Measurements from ENCODE around the gene FICD. TPM values are rescaled to one million over a fixed set of nuclear protein-coding genes. Genes with fewer than 3 reads are reported as not detected.
A peak's percentile ranks its signal among the peaks of the same experiment; 100 is the strongest.

FICD gene
- total and polyA plus RNA-seq, 5 experiments from 2014 or later: 1.2 to 5.6 (median 1.8) TPM

- Mint-ChIP-seq H3K9me3 (peaks cover 0 to 2% (median 0%) of the 10 kb centered on the region in 9 donors), H3K4me3 (no peak overlapping the region), H3K36me3 (peaks cover 0 to 3% (median 0%) of the 10 kb centered on the region in 3 donors), H3K27me3 (peaks cover 3 to 12% (median 6%) of the 10 kb centered on the region in 5 donors), H3K27ac (no peak overlapping the region), H3K4me1 (peaks cover 0 to 22% (median 14%) of the 10 kb centered on the region in 4 donors)
- ATAC-seq (no peak), DNase-seq (no peak)
- POLR2A ChIA-PET: no interaction called here
Measured at GRCh38 chr12:108509806-108510205, 5.3 kb upstream of the FICD start.

- no peak overlapping the region for H3K4me3 Mint-ChIP-seq
- H3K4me1 Mint-ChIP-seq: peaks cover 3 to 30% (median 18%) of the 10 kb centered on the region in 4 donors
- H3K36me3 Mint-ChIP-seq: peaks cover 0 to 3% (median 0%) of the 10 kb centered on the region in 3 donors
- H3K9me3 Mint-ChIP-seq: no peaks in the 10 kb centered on the region
- peaks cover 0 to 4% (median under 1%) of the 10 kb centered on the region in 5 donors for H3K27me3 Mint-ChIP-seq
- no peak for DNase-seq
- POLR2A ChIA-PET: no interaction called here
- no peak for ATAC-seq
- no peak overlapping the region for H3K27ac Mint-ChIP-seq
Measured at GRCh38 chr12:108510836-108511235, 4.2 kb upstream of the FICD start.

GRCh38 chr12:108511633-108512540 is 3.2 kb upstream of the FICD start:
- Mint-ChIP-seq H3K36me3 (peaks cover 0 to 3% (median 0%) of the 10 kb centered on the region in 3 donors), H3K4me3 (peak overlapping the region; percentile 26 to 82 (median 56)), H3K4me1 (peaks cover 8 to 37% (median 28%) of the 10 kb centered on the region in 4 donors), H3K27me3 (peaks cover 0 to 3% (median 0%) of the 10 kb centered on the region in 5 donors), H3K9me3 (no peaks in the 10 kb centered on the region), H3K27ac (peak overlapping the region in 7 of 10 donors; percentile 5 to 91 (median 70))
- ATAC-seq: no peak
- POLR2A ChIA-PET: interaction anchor here (0.5 kb wide), 1 partner anchor 123 kb away, joined by 4 read pairs; no protein-coding TSS in a partner anchor
- DNase-seq: peak; percentile 62 to 85 (median 74)

- Mint-ChIP-seq H3K4me3 (peak overlapping the region; percentile 89 to 98 (median 96)), H3K27me3 (no peaks in the 10 kb centered on the region), H3K36me3 (peaks cover 0 to 16% (median 7%) of the 10 kb centered on the region in 3 donors), H3K4me1 (peaks cover 9 to 43% (median 31%) of the 10 kb centered on the region in 4 donors), H3K9me3 (no peaks in the 10 kb centered on the region), H3K27ac (peak overlapping the region; percentile 90 to 97 (median 96))
- ATAC-seq: peak; percentile 33 to 42
- POLR2A ChIA-PET: interaction anchor here (1.0 kb wide), 1 partner anchor 47 kb away, joined by 3 read pairs; the partner anchor contains the start of gene SART3
- DNase-seq: no peak
Measured at GRCh38 chr12:108514468-108514972, 557 bp upstream of the FICD start.

DNA sequence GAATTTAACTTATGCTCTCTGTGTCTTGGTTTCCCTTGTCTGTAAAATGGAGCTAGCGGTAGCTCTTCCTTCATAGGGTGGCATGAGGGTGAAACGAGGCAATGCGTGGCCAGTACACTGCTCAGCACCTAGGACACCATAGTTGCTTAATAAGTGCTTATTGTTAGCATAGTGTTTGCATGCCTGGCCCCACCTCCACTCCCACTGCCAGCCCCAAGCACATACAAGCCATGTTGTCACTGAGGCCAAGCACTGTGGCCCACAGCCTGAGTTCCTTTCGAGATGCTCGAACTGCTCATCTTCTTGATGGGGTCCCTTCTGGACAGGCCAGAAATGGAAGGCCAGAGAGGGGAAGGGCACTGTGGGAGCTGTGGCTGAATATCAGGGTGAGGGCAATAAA is 839 bp downstream of the FICD start:
- no peaks in the 10 kb centered on the region for H3K27me3 Mint-ChIP-seq
- H3K4me1 Mint-ChIP-seq: peaks cover 9 to 43% (median 33%) of the 10 kb centered on the region in 4 donors
- peak overlapping the region; percentile 72 to 97 (median 95) for H3K27ac Mint-ChIP-seq
- peaks cover 0 to 30% (median 4%) of the 10 kb centered on the region in 3 donors for H3K36me3 Mint-ChIP-seq
- DNase-seq (no peak), ATAC-seq (no peak)
- H3K4me3 Mint-ChIP-seq: peak overlapping the region; percentile 89 to 98 (median 96)
- POLR2A ChIA-PET: interaction anchor here (1.2 kb wide), 2 partner anchors 10 to 47 kb away, joined by 3 read pairs; partner anchors contain the start of gene ISCU
- no peaks in the 10 kb centered on the region for H3K9me3 Mint-ChIP-seq

- Mint-ChIP-seq H3K4me1 (peaks cover 9 to 39% (median 29%) of the 10 kb centered on the region in 4 donors), H3K9me3 (no peaks in the 10 kb centered on the region), H3K27me3 (no peaks in the 10 kb centered on the region), H3K27ac (peak overlapping the region in 9 of 10 donors; percentile 88 to 97 (median 94)), H3K36me3 (peaks cover 0 to 36% (median 4%) of the 10 kb centered on the region in 3 donors), H3K4me3 (peak overlapping the region; percentile 36 to 98 (median 96))
- POLR2A ChIA-PET: interaction anchor here (1.2 kb wide), 1 partner anchor 46 kb away, joined by 3 read pairs; the partner anchor contains the start of gene ISCU
- no peak for ATAC-seq
- DNase-seq: no peak
Measured at GRCh38 chr12:108516511-108517275, 1.6 kb downstream of the FICD start.

DNA sequence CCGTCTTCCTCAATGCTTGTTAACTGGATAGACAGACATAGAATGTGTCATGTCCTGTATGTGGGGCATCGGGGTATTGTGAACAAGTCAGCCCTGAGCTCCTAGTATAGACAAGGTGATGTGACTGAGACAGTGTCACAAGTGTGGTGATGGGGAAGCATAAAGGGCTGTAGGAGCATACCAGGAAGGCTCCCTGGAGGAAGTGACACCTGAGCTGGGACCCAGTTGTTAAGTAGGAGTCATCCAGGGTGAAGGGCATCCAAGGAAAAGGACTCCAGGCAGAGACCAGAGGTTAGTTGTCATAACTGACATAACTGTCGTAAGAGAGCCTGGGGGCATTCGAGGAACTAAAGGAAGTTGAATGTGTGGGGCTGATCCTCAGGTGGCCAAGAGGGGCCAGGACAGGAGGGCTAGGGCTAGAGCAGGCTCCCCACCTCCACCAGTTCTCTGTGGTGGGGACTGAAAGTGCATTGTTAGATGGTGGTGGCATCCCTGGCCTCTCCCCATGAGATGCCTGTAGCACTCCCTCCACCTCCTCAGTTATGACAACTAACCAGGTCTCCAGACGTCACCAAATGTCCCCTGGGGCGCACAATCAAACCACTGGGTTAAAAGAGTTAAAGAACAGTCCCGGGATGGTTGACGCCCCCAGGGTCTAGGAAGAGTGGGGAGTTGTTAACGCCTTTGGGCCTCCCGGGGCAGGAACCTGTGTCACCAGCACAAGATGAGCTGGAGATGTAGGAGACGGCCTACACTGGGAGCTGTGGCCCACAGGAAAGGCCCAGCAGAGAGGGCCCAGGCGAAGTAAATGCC is 2.4 kb downstream of the FICD start:
- H3K27ac Mint-ChIP-seq: peak overlapping the region in 9 of 10 donors; percentile 5 to 94 (median 67)

DNA sequence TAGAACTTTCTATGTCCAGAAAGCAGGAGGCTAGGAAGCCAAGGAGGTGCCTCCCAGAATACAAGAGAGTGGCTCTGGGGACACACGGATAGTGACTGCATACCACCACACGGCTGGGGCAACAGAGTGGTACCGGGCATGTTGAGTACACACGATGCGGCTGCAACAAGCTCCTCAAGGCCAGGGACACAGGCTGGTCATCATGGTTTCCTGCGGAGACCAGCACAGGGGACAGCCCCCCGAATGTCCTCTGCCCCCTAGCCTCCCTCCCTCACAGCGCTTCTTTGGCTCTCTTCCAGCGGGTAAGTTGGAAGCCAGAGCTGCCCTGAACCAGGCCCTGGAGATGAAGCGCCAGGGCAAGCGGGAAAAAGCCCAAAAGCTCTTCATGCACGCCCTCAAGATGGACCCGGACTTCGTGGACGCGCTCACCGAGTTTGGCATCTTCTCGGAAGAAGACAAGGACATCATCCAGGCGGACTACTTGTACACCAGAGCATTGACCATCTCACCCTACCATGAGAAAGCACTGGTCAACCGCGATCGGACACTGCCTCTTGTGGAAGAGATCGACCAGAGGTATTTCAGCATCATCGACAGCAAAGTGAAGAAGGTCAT is 3.1 kb downstream of the FICD start:
- Mint-ChIP-seq H3K36me3 (peaks cover 0 to 51% (median 4%) of the 10 kb centered on the region in 3 donors), H3K27me3 (no peaks in the 10 kb centered on the region), H3K27ac (peak overlapping the region in 6 of 10 donors; percentile 34 to 71 (median 52)), H3K9me3 (no peaks in the 10 kb centered on the region), H3K4me3 (no peak overlapping the region), H3K4me1 (peaks cover 9 to 32% (median 23%) of the 10 kb centered on the region in 4 donors)
- ATAC-seq (no peak), DNase-seq (no peak)
- POLR2A ChIA-PET: interaction anchor here (0.6 kb wide), 1 partner anchor 39 kb away, joined by 4 read pairs; no protein-coding TSS in a partner anchor

More for the DNA sequence above, 2.4 kb downstream of the FICD start:
- POLR2A ChIA-PET: no interaction called here
- ATAC-seq (no peak), DNase-seq (no peak)
- H3K9me3 Mint-ChIP-seq: no peaks in the 10 kb centered on the region
- no peaks in the 10 kb centered on the region for H3K27me3 Mint-ChIP-seq
- peaks cover 9 to 32% (median 23%) of the 10 kb centered on the region in 4 donors for H3K4me1 Mint-ChIP-seq
- H3K4me3 Mint-ChIP-seq: peak overlapping the region in 4 of 10 donors; percentile 58 to 98 (median 84)
- peaks cover 0 to 44% (median 4%) of the 10 kb centered on the region in 3 donors for H3K36me3 Mint-ChIP-seq

DNA sequence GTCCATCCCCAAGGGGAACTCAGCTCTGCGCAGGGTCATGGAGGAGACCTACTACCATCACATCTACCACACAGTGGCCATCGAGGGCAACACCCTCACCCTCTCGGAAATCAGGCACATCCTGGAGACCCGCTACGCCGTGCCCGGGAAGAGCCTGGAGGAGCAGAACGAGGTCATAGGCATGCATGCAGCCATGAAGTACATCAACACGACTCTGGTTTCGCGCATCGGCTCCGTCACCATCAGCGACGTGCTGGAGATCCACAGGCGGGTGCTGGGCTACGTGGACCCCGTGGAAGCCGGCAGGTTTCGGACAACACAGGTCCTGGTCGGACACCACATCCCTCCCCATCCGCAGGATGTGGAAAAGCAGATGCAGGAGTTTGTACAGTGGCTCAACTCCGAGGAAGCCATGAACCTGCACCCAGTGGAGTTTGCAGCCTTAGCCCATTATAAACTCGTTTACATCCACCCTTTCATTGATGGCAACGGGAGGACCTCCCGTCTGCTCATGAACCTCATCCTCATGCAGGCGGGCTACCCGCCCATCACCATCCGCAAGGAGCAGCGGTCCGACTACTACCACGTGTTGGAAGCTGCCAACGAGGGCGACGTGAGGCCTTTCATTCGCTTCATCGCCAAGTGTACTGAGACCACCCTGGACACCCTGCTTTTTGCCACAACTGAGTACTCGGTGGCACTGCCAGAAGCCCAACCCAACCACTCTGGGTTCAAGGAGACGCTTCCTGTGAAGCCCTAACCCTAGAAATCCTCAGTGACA is 3.8 kb downstream of the FICD start:
- POLR2A ChIA-PET: interaction anchor here (0.6 kb wide), 1 partner anchor 38 kb away, joined by 4 read pairs; no protein-coding TSS in a partner anchor

DNA sequence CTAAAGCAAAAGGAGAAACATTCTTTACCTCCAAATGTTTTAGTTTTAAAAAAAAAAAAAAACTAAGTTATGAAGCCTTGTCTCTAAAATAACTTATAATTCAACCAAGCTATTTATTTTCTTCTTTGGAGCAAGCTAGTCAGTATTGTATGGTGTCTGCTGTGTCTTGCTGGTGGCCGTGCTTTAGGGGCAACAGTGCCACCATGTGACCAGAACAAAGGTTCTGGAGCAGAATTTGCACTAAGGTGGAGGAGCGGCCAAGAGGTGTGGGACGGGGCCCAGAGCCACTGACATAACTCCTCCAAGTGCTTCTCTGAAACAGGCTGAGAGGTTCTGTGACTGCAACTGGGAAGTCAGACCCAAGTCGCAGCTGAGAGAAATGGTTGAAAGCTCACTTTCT is 4.5 kb downstream of the FICD start:
- H3K27me3 Mint-ChIP-seq: no peaks in the 10 kb centered on the region
- H3K27ac Mint-ChIP-seq: peak overlapping the region in 7 of 10 donors; percentile 4 to 62 (median 43)
- POLR2A ChIA-PET: no interaction called here
- H3K36me3 Mint-ChIP-seq: peaks cover 0 to 65% (median 4%) of the 10 kb centered on the region in 3 donors
- H3K9me3 Mint-ChIP-seq: no peaks in the 10 kb centered on the region
- DNase-seq (no peak), ATAC-seq (no peak)
- H3K4me3 Mint-ChIP-seq: no peak overlapping the region
- H3K4me1 Mint-ChIP-seq: peaks cover 9 to 25% (median 21%) of the 10 kb centered on the region in 4 donors

More for the DNA sequence above, 3.8 kb downstream of the FICD start:
- no peak for DNase-seq
- H3K4me1 Mint-ChIP-seq: peaks cover 9 to 30% (median 22%) of the 10 kb centered on the region in 4 donors
- H3K9me3 Mint-ChIP-seq: no peaks in the 10 kb centered on the region
- no peaks in the 10 kb centered on the region for H3K27me3 Mint-ChIP-seq
- H3K4me3 Mint-ChIP-seq: no peak overlapping the region
- ATAC-seq: no peak
- peaks cover 0 to 58% (median 4%) of the 10 kb centered on the region in 3 donors for H3K36me3 Mint-ChIP-seq
- H3K27ac Mint-ChIP-seq: peak overlapping the region in 7 of 10 donors; percentile 4 to 73 (median 54)
